GM21367 (cell line): ENCODE measurements around the gene RBM47.
"Not testable (repeated sequence)": the region's sequence is repeated elsewhere in the genome, so short reads cannot be mapped to it uniquely, and the experiment has no call there.

Source experiments
- ATAC-seq: cut with Tn5 transposase; IDR thresholded peaks from one replicate; pipeline ENCODE4 v1.9.1; 2021; ENCODE audit not compliant: unreplicated experiment

The RBM47 gene

DNA sequence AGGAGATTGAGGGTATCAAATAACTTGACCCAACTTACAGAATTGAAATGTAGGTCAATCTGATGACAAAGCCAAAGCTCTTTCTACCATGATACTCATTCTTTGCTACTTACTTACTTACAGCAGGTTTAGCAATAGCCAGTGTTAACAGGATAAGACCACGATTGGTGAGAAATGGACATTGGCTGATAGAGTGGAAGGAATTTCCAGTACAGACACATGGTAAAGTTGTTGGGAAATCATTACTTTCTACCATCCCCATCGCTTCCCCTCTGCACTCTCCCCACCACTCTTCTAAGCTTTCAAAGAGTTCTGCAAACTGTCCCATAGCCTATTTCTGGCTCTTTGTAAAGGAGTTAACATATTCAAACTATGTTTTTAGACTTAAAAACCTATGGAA, 174.8 kb downstream of the RBM47 start:
- no peak for ATAC-seq

DNA sequence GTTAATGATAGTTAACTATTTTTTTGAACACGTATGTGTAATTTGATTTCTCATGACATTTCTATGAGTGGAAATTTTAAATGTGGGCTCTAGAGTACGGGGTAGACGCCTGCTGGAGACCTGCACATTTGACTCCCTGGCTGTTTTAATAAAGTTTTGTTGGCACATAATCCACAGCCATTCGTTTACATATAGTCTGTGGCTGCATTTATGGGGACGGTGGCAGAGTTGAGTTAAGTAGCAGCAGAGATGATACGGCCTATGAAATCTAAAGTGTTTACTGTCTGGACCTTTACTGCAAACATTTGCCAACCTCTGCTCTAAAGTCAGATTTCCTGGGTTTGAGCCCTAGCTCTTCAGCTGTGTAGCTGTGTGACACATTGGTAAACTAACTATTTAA, 175.8 kb downstream of the RBM47 start:
- no peak for ATAC-seq

DNA sequence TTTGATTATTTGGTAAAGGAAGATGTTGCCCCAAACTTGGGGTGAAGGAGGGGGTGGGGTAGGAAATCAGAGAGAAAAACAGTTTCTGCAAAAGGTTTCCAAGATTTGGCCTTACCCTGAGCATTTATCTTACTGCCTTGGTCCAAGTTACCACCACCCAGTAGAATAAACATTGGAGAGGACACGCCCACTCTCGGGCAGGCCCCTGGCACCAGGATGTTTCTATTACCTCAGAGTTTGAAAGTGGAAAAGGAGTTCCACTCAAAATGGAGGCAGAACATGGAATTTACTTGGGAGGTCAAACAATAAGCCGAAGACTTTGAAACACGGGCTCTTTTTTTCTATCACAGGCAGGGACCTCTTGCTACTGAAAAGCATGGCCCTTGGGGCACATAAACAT, 180.8 kb downstream of the RBM47 start:
- ATAC-seq = no peak

DNA sequence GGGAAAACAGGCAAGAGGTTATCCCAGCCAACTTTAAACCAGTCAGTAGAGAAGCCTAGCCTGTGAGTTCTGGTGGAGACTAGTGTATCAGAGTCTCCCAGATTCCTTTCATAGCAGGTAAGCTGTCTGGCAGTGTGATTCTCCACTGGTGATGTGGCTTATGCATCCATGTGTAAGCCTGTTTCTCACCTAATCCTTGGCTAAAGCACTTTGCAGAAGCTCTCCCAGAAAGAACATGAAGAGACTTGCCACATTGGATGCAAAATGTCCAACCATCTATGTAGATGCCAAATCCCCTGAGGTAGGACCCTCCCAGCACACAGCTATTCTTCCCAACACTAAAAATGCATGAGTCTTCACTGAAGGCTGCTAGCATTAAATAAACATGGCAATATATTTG, 182.8 kb downstream of the RBM47 start:
- ATAC-seq = no peak

DNA sequence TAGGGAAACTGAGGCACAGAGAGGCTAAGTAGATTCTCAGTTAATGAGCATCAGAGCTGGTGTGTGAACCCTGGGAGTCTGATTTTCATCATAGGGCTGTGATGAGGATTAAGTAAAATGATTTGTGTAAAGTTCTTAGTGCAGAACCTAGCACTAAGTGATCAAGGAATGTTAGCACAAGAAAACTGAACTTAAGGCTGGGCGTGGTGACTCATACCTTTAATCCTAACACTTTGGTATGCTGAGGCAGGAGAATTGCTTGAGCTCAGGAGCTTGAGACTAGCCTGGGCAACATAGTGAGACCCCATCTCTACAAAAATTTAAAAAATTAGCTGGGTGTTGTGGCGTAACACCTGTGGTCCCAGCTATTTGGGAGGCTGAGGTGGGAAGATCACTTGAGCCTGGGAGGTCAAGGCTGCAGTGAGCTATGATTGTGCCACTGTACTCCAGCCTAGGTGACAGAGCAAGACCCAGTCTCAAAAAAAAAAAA, 183.4 kb downstream of the RBM47 start:
- not testable (repeated sequence) for ATAC-seq

DNA sequence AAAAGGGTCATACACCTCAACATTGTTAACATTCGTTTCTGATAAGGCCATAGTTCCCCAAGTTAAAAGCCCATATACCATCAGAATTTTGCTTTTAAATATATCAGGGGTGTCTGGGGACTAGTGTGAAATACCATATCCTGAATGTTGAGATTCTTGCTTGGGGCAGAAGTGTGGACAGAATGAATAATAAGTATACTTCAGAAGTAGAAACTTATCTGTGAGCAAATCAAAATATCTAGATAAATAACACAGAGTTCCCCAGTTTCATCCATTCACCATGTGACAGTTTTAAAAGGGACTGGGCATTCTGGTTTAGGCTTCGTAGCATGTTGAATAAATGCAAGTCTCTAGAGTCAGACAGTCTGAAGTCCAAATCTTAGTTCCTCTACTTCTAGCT, 184.0 kb downstream of the RBM47 start:
- ATAC-seq = no peak

DNA sequence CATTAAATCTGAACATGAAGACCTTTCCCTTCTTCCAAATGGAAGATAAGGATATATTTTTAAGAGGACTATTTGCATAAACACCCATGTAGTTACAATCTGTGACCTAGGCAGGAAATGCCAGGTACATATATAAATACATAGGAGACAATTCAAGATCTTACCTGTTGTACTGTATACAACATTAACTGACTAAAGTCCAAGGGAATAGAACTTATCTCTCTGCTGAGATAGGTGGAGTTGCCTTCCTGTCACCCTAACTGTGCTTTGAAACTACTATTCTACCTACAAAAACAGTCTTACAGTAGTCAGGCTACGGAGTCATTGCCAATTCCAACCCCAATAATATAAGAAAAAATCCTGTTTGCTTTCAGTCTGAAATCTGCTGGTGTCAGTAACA, 188.2 kb downstream of the RBM47 start:
- no peak for ATAC-seq

DNA sequence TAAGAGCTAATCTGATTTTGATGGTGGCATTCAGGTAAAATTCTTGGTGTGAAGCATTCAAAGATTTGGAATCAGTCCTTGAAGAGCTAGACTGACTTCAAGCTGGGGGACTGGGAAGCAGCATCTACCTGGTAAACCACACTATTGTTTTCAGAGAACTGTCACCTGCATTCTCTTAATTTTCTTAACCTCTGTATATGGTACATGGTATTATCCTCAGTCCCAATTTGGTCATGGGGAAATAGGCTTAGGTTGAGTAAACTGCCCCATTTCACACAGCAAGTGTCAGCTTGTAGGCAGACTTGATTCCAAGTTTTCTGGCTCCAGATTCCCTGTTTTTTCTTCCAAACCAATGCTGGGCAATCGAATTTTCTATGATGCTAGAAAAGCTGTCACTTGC, 190.1 kb downstream of the RBM47 start:
- ATAC-seq = no peak

DNA sequence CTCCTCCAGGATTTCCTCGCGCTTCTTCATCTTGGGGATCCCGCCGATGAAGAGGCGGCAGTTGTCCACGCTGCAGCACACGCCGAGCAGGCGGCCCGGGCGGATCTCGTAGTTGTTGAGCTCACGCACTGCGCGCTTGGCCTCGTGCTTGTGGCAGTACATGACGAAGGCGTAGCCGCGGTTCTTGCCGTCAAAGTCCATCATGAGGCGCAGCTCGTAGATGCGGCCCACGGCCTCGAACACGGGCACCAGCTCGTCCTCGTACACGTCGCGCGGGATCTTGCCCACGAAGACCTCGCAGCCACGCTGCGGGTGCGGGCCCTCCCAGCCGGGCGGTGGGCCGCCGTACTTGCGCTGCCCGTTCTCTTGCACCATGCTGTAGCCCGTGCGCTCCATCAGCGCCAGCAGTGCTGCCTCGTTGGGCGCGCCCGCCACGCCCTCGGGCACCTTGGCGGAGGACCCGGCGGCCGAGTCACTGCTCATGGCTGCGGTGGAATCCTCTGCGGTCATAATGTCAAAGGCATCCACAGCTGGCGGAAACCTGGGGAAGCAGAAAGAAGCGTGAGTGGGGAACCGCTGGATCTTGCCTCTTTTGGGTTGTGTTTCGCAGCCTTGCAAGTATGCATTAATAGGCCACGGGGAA, 191.2 kb downstream of the RBM47 start:
- no peak for ATAC-seq

DNA sequence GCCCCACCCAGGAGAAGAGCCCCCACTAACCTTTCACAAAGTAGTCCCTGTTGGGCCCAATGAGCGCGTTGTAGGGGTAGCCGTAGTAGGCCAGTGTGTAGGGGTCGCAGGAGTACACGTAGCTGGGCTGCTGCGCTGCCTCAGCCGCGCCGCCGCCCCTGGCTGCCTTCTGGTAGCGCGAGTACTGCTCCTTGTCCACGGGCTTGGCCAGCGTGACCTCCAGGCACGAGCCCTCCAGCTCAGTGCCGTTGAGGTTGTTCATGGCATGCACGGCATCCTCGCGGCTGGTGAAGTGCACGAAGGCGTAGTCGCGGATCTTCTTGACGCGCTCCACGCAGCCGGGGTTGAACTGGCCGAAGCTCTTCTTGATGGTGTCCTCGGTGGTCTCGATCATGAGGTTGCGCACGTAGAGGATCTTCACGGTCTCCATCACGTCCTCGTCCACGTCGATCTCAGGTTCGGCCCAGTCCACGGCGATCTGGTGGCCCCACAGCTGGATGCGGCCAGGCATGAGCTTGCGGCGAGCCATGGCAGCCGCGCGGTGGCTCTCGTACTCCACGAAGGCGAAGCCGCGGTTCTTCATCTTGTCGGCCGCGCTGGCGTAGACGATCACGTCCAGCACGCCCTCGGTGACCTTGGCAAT, 191.8 kb downstream of the RBM47 start:
- ATAC-seq = no peak

DNA sequence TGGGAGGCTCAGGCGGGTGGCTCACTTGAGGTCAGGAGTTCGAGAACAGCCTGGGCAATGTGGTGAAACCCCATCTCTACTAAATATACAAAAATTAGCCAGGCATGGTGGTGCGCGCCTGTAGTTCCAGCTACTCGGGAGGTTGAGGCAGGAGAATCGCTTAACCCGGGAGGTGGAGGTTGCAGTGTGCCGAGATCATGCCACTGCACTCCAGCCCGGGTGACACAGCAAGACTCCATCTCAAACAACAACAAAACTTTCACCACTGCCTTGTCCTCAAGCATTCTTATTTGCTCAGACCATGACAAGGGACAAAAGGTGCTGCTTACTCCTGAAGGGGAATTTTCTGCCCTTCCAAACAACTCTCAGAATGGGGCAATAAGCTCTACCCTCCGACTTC, 194.4 kb downstream of the RBM47 start:
- ATAC-seq = not testable (repeated sequence)

DNA sequence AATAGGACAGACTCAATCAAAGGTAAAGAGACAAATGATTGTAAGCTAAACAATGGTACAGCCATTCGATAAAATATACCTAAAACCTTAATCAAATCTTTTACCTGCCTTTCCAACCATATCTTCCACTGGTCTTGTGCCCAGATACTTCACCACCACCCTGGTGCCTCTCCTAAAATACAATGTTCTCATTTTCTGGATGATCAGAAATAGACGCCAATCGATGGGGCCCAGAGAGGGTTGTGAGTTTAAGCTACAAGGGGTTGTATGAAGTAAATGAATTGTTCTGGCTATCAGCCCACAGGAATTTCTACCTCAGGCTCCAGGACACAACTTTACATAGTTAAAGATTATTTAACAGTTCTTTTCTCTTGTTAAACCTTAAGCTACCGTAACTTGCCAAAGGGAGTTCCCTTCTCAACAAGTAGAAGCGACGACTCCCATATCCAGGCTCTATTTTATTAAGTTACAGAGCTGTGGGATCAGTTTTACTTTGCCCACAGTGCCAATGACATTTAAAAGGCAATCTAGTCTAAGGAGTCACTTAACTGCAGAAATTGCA, 195.5 kb downstream of the RBM47 start:
- no peak for ATAC-seq

DNA sequence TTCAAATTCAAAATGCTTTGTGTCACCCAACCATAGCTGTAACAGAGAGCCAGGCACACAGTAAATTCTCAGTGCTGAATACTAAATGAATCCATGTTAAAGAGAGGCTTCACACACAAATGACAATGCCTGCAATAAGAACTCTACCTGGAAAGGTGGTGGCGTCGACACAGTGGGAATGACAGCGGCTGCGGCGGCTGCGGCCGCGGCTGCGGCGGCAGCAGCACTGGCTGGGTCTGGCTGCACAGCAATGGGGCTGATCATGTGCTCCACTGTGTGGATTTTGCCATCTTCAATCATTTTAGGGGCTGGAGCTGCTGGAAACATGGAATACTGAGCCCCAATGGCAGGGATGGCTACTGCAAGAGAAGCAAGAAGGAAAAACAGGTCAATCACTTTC, 197.2 kb downstream of the RBM47 start:
- no peak for ATAC-seq

DNA sequence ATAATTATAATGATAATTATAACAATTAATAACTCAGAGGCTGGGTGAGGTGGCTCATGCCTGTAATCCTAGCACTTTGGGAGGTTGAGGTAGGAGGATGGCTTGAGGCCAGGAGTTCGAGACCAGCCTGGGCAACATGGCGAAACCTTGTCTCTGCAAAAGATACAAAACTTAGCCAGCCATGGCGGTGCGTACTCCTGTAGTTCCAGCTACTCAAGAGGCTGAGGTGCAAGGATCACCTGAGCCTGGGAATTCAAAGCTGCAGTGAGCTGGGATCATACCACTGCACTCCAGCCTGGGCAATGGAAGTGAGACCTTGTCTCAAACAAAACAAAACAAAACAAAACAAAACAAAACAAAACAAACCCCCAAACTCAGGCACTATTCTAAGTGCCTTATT, 201.8 kb downstream of the RBM47 start:
- ATAC-seq = not testable (repeated sequence)

DNA sequence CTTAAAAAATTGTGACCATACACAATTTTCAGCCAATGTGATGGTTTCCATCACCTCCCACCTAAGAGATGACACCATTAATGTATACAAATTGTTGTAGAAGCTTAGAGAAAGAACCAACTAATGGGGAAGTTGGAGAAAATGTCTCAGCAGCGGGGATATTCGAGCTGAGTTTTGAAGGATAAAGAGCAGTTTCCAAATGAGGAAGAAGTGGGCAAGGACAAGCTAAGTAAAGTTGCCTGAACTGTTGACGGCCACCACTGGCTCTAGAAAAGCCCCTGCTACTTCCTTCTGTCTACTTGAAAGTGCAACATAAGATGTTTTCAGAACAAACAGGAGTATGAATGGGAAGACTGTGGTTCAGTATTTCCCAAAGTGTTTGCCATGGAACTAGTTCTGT, 202.5 kb downstream of the RBM47 start:
- ATAC-seq = no peak

DNA sequence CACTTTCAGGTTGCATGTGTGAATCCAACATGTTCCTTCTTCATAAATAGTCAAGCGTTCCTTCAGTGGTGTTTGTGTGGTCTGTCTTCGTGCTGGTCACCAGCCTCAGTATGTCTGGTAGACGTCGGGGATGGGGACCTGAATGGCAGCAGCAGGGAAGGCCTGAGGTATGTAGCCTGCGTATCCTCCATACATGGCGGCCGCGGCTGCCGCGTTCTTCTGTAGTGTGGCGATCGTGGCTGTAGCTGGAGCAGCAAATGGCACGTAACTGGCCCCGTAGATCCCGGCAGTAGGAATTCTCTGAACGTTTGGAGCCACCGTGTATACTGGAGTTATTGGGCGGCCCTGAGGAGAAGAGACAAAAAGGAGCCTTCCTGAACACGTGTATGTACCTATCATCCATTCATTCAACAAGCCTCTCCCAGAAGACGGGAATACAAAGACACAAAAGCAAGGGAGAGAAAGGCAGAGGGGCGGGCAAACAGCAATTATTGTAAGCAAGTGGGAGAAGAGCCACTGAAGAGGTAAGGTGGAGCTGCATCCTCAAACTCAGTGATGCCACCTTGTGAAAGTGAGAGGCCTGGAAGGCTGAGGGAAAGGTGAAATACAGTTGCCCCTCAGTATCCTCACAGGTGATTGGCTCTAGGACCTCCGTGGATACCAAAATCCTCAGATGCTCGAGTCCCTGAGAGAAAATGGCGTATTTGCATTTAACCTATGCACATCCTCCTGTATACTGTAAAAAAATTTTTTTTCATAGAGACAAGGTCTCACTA, 203.7 kb downstream of the RBM47 start:
- no peak for ATAC-seq

DNA sequence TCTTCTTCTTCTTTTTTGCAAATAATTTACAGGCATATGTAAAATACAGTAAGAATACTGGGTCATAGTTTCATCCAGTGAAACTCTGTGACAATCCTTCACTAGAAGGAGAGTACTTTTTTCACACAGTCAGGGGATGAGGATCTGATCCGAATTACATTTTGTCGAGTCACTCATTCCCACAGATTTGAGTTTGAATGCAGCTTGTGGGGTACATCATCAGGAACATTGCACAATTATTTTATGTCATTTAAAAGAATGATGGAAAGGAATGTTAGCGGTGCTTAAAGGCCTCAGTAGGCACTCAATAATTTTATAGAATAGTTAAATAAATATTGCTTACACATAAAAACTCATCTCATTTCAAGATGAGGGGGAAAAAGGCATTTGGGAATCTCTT, 205.9 kb downstream of the RBM47 start:
- no peak for ATAC-seq

DNA sequence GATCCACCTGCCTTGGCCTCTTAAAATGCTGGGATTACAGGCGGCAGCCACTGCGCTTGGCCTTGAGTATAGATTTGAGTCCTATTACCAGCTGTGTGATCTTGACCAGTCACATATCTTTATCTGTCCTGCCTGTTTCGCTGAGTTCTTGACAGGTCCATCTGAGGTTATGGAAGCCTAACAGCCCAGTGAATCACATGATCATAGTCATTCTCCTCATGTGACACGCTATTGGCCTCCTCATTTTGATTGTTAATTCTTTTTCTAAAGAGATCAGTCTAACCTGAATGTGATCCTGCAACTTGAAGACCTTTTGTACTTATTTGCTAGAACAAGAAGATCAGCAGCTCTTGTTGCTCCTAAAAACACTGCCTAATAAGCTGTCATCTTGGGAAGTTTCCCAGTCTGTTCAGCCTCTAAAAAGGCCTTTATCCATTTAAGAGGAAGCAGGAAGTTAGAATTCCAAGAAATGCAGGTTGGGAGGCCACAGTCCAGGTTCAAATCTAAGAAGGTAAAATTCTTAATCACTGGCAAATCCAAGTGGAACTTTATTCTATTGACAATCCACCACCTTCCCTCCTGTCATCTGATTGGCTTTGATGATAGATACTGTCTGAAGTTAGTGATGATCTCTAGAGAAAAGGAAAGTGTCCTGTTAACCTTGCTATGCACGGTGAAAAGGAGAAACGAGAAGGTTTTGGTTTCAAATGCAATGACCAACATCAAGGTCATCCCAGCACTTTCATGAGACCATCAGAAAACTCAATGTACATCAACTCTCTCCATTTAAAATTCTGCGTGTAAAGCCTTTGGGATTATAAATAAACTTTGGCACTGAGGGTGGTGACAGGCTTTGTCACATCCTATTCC, 207.6 kb downstream of the RBM47 start:
- no peak for ATAC-seq

DNA sequence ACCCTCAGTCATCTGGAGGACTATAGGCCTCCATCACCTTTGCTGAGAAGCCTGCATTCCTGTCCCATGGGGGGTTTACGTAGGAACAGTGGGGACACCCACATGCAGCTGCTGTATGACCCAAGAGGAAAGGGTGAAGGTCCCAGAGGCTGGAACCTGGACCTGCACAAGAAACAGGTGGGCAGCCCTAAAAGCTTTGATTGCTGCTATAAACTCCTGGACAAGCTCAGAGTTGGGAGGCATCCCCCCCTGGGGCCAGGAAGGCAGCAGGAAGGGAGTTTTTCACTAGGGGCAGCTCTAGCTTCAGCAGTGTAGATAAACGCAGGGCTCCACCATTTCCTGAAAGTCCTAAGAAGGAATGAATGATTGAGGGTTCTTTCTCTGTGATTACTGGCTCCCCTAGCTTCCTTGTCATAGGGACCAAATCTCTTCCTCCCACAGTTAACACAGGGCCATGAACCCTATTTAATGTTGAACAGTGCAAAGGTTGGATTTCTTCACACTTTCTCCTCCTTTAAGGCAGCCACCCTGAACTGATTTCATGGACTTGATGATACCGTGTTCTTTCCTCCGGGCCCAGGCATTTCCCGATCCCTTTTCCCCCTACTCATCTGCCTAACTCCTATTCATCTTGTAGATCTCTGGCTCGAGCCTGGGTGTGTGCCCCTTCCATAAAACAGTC, 210.3 kb downstream of the RBM47 start:
- no peak for ATAC-seq
